ENCODE data around the gene FAHD2B.
A peak's percentile ranks its signal among the peaks of the same experiment; 100 is the strongest.
"Not testable (repeated sequence)": the region's sequence is repeated elsewhere in the genome, so short reads cannot be mapped to it uniquely, and the experiment has no call there.

FAHD2B gene, protein sequence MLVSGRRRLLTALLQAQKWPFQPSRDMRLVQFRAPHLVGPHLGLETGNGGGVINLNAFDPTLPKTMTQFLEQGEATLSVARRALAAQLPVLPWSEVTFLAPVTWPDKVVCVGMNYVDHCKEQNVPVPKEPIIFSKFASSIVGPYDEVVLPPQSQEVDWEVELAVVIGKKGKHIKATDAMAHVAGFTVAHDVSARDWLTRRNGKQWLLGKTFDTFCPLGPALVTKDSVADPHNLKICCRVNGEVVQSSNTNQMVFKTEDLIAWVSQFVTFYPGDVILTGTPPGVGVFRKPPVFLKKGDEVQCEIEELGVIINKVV

DNA sequence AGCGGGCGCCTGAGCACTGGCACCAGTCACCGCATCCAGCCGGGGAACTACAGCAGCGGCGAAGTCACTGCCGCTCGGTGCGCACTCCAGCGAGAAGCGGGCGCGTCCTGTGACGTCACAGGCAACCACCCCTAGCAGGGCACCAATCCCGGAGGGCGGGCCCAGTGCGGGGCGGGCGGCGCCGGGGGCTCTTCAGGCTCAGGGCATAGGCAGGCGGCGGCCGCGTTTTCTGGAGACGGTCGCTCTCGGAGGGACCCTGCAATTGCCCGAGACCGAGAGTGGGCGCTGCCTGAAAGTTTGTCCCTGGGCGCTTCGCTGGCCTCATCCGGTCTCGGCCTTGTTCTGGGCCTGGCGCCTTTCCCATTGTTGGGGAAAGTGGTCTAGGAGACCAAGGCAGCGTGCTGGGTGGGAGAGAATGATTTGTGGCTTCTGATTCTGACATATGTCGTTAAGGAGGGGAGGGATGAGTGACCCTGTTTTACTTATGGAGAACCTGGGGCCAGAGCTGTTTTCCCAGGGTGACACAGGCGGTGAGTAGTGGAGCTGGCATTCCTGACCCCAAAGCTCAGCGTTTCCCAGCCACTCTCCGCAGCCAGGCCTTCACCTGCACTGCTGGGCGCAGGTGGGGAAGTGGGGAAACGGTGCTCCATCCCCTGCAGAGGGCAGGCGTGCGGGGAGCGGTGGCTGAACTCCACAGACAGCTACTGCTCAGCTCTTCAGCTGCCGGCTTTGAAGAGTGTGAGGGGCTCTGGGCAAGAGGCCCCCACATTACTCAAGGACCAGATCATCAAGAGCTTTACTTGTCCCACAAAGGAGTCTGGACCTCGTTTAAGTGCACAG is at the start of gene FAHD2B:
TSS of gene FAHD2B (minus strand) at position 111 of the 840 bp plus-strand sequence. CDS start 3,176 bp downstream, outside the sequence.
- DNase-seq (ENCODE audit: low spot score): peak; percentile 78

DNA sequence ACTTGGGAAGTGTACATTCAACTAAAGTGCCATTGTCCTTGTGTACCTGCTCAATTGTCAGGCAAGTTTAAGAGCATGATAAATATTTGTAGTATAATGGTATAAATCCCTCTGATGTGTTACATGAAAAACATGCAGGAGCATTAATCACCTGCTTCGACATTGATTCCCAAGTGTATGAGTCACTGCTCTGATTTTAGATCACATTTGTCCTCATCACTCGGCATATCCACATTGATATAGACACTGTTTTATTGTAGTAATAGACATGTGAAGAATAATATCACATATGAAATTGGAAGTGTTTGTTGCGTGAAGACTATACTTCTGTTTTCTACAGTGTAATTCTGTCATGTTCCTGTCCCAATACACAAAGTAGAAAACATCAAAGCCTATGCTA is 49.3 kb upstream of the FAHD2B start:
- not testable (repeated sequence) for DNase-seq (ENCODE audit: low spot score)

DNA sequence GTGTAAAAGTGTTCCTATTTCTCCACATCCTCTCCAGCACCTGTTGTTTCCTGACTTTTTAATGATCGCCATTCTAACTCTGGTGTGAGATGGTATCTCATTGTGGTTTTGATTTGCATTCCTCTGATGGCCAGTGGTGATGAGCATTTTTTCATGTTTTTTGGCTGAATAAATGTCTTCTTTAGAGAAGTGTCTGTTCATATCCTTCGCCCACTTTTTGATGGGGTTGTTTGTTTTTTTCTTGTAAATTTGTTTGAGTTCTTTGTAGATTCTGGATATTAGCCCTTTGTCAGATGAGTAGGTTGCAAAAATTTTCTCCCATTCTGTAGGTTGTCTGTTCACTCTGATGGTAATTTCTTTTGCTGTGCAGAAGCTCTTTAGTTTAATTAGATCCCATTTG is 34.4 kb upstream of the FAHD2B start:
- DNase-seq (ENCODE audit: low spot score): not testable (repeated sequence)

DNA sequence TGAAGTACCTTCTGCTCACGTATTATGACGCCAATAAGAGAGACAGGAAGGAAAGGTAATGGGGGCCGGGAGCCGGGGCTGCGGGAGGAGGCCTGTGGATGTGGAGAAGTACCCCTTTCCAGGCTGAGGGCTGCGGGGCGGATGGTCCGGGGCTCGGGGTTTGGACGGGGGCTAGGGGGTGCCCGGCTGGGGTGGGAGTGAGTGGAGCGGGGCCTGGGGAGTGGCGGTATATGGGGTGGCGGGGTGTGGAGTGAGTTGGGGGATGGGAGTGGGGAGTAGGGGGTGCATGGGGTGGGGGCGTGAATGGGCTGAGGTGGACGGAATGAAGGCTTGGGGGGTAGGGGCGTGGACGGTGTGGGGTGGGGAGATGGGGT is 19.2 kb upstream of the FAHD2B start:
- DNase-seq (ENCODE audit: low spot score): not testable (repeated sequence)

DNA sequence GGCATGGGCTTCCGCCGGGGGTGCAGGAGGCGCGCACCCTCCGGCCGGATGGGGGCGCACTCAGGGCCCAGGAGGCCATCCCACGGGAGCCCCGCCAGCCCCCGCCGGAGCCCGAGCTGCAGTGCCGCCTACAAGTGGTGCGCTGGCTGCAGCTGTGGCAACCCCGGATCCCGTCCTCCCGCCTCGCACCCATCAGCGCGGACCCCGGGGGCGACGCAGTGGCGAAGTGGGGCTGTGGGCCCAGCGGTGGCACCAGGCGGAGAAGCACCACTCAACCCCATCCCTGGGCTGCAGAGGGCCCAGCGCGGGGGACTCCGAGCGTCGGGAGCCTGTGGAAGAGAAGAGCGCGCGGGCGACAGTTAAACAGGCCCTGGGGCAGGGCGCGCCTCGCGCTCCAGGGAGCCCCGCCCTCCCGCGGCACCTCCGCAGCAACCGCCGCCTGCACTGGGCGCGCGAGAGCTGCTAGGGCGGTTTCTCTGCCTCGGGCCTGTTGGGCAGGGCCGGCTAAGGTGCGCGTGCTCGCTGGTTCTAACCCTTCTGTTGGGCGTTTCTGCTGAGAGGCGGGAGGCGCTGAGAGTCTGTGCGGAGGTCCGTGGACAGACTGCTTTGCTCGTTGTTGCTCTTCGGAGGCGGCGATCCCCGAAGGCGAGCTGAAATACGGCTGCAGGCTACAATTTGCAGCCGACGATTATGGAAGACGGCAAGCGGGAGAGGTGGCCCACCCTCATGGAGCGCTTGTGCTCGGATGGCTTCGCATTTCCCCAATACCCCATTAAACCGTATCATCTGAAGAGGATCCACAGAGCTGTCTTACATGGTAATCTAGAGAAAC is 18.6 kb upstream of the FAHD2B start, which contains the start of gene ANKRD36:
TSS of gene ANKRD36 (plus strand) at position 104 of the 832 bp plus-strand sequence. CDS start at position 691, 587 bp downstream.
- DNase-seq (ENCODE audit: low spot score): peak; percentile 66

DNA sequence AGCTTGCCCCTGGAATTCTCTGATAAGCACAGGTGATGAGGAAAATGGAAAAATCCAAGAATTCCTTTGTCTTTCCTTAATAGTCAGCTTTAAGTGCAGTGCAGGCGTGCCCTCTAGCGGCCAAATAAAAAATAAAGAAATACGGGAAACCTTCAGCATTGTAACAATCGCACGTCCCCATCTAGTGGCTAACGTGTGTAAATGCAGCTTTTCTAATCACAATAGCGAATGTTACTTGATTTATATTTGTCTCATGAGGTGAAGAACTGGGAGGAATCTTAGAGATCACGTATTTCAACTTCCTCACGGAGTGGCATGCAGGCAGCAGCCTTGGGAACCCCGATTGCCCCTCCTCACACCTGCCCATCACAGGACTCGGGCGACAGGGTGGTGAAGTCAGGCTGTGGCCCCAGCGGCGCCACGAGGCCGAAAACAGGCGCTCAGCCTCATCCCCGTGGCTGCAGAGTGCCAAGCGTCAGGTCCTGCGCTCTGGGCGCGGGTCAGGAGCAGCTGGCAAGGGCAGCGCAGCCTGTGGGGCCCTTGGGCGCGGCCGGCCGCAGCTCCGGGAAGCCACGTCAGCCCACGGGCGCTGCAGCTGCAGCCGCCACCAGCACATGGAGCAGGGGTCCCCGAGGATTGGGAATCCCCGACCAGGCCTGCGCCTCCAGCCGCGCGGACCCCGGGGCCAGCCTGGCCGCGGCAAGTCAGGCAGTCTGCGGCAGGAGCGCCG is 17.8 kb upstream of the FAHD2B start:
- peak; percentile 14 for DNase-seq (ENCODE audit: low spot score)

DNA sequence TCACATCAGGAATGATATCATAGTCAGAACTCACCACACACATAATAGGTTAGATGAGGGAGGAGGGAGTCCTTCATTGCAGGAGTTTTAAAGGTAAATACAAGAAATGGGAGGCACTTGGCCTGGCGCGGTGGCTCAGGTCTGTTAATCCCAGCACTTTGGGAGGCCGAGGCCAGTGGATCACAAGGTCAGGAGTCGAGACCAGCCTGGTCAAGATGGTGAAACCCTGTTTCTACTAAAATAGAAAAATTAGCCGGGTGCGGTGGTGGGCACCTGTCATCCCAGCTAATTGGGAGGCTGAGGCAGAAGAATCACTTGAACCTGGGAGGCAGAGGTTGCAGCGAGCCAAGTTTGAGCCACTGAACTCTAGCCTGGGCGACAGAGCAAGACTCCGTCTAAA is 16.6 kb upstream of the FAHD2B start:
- not testable (repeated sequence) for DNase-seq (ENCODE audit: low spot score)

DNA sequence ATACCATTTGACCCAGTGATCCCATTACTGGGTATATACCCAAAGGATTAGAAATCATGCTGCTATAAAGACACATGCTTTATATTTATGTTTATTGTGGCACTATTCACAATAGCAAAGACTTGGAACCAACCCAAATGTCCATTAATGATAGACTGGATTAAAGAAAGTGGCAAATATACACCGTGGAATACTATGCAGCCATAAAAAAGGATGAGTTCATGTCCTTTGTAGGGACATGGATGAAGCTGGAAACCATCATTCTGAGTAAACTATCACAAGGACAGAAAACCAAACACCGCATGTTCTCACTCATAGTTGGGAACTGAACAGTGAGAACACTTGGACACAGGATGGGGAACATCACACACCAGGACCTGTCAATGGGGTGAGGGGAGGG is 12.2 kb upstream of the FAHD2B start:
- DNase-seq (ENCODE audit: low spot score): not testable (repeated sequence)

DNA sequence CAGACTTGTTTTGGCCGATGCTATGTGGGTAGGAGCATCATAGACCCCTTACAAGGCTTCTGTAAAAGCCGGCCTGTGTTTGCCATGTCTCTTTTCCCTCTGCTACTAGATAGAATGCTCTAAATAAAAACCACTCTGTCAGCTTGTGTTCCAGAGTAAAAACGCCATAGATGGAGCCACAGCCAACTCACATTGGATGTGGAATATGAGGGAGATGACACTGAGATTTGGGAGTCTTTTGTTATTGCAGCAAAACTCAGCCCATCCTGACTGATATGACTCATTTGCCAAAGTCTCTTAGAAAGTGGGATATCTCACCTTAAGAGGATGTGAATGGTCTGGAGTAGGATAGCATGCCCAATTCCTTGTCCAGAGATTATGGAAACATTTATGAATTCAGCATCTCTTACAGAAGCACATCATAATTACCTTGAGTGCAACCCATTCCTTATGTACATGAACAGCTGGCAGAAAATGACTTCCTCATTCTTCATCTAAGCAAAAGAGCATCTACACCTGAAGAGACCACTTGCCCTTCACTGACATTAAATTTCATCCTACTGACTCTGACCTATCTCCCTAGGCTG is 4.2 kb upstream of the FAHD2B start:
- DNase-seq (ENCODE audit: low spot score): not testable (repeated sequence)

DNA sequence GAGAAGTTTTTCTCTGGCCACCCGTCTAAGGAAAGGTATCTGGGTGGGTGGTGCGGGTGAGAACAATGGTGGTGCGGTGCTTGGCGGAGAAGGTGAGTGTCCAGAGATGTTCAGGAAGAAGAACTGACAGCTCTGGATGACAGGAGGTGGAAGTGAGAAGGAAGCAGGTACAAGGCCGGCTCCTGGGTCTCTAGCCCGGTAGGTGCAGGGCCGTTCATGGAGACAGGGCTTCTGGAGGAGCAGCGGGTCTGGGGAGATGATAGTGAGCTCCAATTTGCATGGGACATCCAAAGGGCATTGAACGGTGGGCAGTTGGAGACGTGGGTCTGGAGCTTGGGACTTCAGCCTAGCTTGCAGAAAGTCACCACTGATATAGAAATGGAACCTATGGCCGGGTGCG is 979 bp upstream of the FAHD2B start:
- no peak for DNase-seq (ENCODE audit: low spot score)

DNA sequence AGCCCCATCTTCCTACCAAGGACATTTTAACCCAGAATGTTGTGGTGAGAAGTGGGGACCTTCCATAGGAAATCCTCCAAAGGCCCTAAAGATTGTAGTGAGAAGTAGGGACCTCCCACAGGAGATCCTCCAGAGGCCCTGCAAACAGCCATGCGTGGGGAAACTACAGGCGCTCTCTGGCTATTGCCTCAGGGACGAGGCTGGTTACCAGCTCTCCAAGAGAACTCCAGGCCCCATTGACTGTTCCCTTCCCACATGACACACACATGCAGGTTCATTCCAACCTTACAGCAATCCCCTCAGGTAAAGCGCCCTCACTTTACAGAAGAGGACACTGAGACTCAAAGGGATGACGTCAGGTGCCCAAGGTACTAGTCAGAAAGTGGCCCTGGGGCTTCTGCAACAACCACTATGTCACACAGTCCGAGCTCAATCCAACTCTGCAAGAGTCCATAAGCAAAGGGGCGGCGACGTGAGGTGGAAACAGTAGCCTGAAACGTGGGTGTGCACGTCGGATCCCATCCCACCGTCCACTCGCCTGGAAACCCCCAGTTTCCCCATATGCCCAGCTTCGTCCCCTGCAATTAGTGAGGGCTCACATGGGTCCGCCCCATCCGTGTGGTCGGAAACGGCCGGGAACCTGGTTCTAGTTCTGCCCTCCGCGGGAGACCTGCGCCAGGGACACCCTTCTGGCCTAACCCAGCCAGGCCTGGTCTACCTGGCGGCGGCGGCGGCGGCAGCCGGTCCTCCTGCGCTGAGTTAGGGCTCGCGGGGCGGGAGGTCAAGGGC is 505 bp downstream of the FAHD2B start:
- not testable (repeated sequence) for DNase-seq (ENCODE audit: low spot score)

DNA sequence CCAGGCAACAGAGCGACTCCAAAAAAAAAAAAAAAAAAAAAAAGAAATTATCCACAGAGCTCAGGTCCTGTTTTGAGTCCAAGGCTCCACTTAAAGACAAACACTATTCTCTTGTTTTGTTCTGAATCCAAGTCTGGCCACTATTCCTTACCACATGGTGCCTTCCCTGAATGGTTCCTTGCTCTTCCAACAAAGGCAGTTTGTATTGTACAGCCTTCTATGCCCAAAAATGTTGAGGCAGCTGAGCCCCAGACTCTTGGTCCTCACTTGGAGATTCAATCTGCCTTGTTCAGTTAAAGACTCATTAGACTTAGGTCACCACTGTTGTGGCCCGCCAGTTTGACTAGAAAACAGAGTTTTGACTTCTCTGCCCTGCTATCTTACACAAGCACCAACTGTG is 1.7 kb downstream of the FAHD2B start:
- not testable (repeated sequence) for DNase-seq (ENCODE audit: low spot score)

DNA sequence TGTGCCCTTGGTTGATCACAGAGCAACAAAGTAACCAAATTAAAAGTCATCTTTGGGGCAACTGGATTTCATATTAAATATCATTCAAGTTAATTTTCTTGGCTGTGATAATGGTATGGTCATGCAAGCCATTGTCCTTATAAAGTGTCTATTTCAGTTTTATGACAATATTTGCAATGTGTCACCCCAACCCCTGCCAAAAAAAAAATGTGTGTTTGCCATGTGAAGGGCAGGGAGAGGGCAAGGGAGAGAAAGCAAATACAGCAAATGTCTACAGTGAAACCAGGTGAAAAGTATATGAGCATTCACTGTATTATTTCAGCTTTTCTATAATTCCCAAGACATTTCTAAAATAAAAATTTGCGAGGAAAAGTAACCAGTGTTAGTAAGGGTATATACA is 6.0 kb downstream of the FAHD2B start:
- not testable (repeated sequence) for DNase-seq (ENCODE audit: low spot score)

DNA sequence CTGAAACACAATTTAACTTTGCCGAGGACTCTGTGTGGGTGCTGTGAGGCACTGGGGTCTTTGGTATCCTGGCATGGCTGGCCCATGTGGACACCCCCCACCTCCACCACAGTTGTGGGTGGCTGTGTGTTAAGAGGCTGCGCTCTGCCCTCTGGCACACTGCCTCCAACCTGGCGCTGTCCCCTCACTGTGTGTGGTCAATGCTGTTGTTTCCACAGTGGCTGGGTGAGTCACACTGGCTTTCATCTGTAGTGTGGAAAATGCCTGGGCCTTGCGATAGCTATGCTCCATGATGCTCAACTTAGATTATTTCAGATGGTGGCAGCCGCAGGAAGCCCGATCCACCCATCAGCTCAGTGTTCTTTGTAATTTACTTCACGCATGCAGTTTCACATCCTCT is 9.6 kb downstream of the FAHD2B start:
- DNase-seq (ENCODE audit: low spot score): not testable (repeated sequence)

DNA sequence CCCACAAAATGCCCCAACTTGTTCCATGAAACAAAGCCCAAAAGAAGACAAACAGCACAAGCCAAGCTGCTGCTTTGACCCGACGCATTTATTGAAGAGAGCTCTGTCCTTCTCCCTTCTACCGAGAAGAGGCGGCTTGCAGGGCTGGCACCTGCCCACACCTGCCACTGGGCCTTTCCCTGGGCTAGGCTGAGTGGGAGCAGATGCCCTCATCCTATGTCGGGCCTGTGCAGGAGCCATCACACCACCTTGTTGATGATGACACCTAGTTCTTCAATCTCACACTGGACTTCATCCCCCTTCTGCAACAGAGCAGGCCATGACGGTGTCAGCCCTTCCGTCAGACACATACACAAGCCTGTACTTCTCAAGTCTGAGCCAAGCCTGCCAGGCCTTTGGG is 11.2 kb downstream of the FAHD2B start:
- not testable (repeated sequence) for DNase-seq (ENCODE audit: low spot score)

DNA sequence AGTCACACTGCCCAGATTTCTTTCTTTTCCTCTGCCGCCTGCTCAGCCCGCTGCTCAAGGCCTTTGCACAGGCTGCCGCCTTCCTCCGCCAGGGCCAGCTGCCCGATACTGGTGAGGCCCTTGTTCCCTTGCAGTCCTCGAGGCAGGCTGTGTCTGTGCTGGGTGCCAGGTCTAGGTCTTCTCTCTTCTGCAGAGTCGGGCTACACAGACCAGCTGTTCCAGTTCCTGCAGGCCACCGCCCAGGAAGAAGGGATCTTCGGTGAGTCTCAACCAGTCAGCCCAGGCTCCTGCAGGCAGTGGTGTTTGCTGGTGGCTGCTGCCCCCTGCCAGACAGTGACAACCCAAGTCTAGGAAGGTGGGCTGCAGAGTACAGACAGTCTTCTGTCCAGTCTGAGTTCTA is 12.5 kb downstream of the FAHD2B start:
- DNase-seq (ENCODE audit: low spot score): not testable (repeated sequence)

DNA sequence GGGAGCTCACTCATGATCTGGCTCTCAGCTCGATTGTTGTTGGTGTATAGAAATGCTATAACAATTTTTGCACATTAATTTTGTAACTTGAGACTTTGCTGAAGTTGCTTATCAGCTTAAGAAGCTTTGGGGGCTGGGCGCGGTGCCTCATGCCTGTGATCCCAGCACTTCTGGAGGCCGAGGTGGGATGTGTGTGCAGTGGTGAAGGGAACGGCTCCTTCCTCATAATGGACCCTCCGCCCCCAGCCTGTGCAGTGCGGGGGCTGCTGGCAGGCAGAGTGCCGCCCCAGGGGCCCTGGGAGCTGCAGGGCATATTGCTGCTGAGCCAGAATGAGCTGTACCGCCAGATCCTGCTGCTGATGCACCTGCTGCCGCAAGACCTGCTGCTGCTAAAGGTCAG is 13.8 kb downstream of the FAHD2B start:
- DNase-seq (ENCODE audit: low spot score): not testable (repeated sequence)

DNA sequence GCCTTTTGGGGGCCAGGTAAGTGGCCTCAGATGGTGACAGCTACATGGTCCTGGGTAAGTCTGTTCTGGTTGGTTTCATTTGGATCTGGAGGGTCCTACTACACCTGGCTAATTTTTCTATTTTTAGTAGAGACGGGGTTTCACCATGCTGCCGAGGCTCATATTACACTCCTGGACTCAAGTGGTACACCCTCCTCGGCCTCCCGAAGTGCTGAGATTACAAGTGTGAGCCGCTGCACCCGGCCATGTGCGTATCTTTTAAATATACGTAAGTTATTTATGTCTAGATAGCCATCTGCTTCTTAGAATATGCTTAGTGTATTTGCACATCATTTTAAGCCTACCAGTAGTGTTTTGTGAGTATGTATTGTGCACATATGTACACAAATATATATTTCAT is 17.5 kb downstream of the FAHD2B start:
- not testable (repeated sequence) for DNase-seq (ENCODE audit: low spot score)

DNA sequence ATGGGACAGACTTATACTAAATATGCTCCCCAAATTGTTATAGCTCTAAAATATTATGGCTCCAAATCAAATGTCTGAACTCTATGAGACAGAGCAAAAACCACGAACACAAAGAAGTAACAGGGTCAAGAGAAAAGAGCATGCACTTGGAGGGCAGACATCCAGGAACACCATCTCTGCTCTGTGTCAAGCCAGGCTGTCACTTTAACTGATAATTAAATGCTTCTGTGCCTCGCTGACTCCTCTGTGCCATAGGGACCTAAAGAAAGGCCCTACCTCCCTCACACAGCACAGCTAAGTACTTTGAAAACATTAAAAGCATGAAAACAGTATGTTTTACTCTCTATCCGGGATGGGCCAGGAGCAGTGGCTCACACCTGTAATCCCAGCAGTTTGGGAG is 23.8 kb downstream of the FAHD2B start:
- not testable (repeated sequence) for DNase-seq (ENCODE audit: low spot score)

DNA sequence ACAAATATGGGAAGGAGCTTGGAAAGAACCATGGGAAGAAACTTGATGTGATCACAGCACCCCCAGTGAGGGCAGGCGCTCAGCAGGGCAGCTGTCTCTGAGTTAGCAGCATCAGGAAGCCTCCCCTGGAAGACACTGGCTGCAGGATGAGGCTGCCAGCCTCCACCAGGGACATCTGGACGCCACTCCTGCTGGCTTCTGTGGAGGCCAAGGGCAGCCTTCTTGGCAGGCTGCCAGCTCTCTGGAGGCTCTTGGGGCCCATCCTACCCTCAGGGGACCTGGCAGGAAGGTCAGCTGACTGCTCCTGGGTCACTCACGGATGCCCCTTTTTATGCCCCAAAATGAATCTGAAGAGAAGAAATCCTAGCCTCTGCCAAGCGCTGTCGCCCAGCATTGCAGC is 26.0 kb downstream of the FAHD2B start:
- not testable (repeated sequence) for DNase-seq (ENCODE audit: low spot score)

Data from iPS-NIHi11 (cell line).